Measurements from ENCODE around the gene RPN1. TPM values are rescaled to one million over a fixed set of nuclear protein-coding genes. Genes with fewer than 3 reads are reported as not detected.

The RPN1 gene
- total and polyA plus RNA-seq, 2 of the 13 experiments (the other 11 are each of a cell fraction or from before 2014, with no cell fraction given): 290 to 342 TPM

- peak; percentile 27; the same call in 1 of the 2 replicates for TF ChIP-seq MIER3 (CRISPR knock-in tag; IDR thresholded peaks at IDR 0.05; ENCODE audit: borderline replicate concordance)
- TF ChIP-seq ZSCAN12 (CRISPR knock-in tag; IDR thresholded peaks at IDR 0.05): peak; percentile 87; the same call in 1 of the 2 replicates
- TF ChIP-seq HNF4A (CRISPR knock-in tag; IDR thresholded peaks at IDR 0.05): peak; percentile 86
- no peak for TF ChIP-seq SMYD3 (CRISPR knock-in tag; IDR thresholded peaks at IDR 0.05)
- 0 out of 2 replicates have a peak, but pooled peaks have one; percentile 32 for TF ChIP-seq NFIC (IDR thresholded peaks at IDR 0.05; ENCODE audit: low read length)
- 0 out of 2 replicates have a peak, but pooled peaks have one; percentile 5 for TF ChIP-seq TARDBP (CRISPR knock-in tag; IDR thresholded peaks at IDR 0.05)
- TF ChIP-seq HMG20A (CRISPR knock-in tag; IDR thresholded peaks at IDR 0.05; ENCODE audit: borderline replicate concordance): peak; percentile 33; the same call in 1 of the 2 replicates
- TF ChIP-seq PATZ1 (CRISPR knock-in tag; IDR thresholded peaks at IDR 0.05): peak; percentile 26; the same call in 1 of the 2 replicates
- TF ChIP-seq ZHX2 (IDR thresholded peaks at IDR 0.05; ENCODE audit: low read depth): no peak
- TF ChIP-seq ZHX2 (CRISPR knock-in tag; IDR thresholded peaks at IDR 0.05; ENCODE audit: borderline replicate concordance): no peak
- TF ChIP-seq NCOR1 (IDR thresholded peaks at IDR 0.05; ENCODE audit: borderline replicate concordance, low read length): peak; percentile 84
- TF ChIP-seq FOXK1 (CRISPR knock-in tag; IDR thresholded peaks at IDR 0.05; ENCODE audit: borderline replicate concordance, low read depth): 0 out of 2 replicates have a peak, but pooled peaks have one; percentile 29
- TF ChIP-seq ARID3A (IDR thresholded peaks at IDR 0.05; ENCODE audit: low read depth, low read length): peak; percentile 62; the same call in 1 of the 2 replicates
- TF ChIP-seq ZBTB20 (CRISPR knock-in tag; IDR thresholded peaks at IDR 0.05; ENCODE audit: borderline replicate concordance, low read depth): 0 out of 2 replicates have a peak, but pooled peaks have one; percentile 39
- no peak for TF ChIP-seq ZNF879 (CRISPR knock-in tag; IDR thresholded peaks at IDR 0.05)
- TF ChIP-seq ZGPAT (CRISPR knock-in tag; IDR thresholded peaks at IDR 0.05): peak; percentile 79
- no peak; the same call in 1 of the 2 replicates for TF ChIP-seq ZNF292 (CRISPR knock-in tag; IDR thresholded peaks at IDR 0.05; ENCODE audit: borderline replicate concordance, low read depth)
These were observed 45.2 kb downstream of the RPN1 start (continued) for GRCh38 chr3:128605091-128606046.

Measured in HepG2 (cell line).